ENCODE measurements around the gene HOXA3. TPM values are rescaled to one million over a fixed set of nuclear protein-coding genes. Genes with fewer than 3 reads are reported as not detected.

Gene HOXA3
- total RNA-seq, 1 donor from 2014 or later, result not detected

DNA sequence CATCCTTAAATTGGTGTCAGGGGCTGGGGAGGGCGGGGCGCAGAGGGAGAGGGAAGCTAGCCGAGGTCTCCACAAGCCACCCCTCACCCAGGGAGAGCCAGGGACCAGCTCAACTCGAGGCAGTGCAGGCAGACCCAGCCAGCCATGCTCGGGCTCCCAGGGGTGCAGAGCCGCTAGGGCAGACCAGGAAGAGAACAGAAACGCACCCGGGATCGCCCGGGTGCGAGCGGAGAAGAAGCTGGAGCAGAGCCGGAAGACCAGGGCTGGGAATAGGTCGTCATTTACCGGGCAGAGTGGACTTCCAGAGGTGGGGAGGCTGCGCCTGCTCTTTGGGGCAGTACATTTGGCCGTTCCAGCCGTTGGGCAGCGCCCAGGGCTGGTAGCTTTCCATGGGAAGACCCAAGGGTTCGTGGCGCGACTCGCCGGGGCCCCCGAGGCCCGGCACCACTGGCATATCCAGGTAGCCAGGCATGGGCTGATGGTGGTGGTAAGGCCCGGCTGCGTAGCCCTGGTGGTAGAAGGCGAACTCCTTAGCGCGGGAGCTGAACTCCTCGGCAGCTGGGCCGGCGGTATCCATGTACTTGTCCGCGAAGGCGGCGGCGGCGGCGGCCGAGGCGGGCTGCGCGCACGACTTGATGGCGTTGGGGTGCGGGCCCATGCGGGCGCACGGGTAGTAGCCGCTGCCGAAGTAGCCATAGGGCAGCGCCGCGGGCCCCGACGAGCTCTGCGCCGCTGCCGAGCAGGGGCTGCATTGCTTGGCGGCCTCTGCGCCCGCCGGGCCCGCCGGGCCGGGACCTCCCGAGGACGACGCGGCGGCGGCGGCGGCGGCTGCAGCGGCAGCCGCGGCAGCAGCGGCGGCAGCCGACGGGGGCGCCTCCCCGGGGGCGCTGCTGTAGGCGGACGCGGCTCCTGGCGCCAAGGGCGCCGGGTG is 46.8 kb upstream of the HOXA3 start:
- H4K20me1 ChIP-seq (ENCODE audit: insufficient read depth, low read length), result peaks cover 38% of the 10 kb centered on the region
- H3K36me3 ChIP-seq (ENCODE audit: insufficient read depth, low read length), result no peaks in the 10 kb centered on the region
- Mint-ChIP-seq H3K27me3 (ENCODE audit: low read depth, unreplicated experiment) (peaks cover 85% of the 10 kb centered on the region), H3K36me3 (ENCODE audit: low read depth, unreplicated experiment) (no peaks in the 10 kb centered on the region), H3K4me3 (ENCODE audit: unreplicated experiment) (no peak overlapping the region), H3K27ac (ENCODE audit: unreplicated experiment) (no peak overlapping the region), H3K9me3 (ENCODE audit: unreplicated experiment) (peaks cover 20% of the 10 kb centered on the region), H3K4me1 (ENCODE audit: low read depth, unreplicated experiment) (no peaks in the 10 kb centered on the region)
- H3K27ac ChIP-seq (ENCODE audit: low read depth, low read length), result no peak overlapping the region
- DNase-seq (ENCODE audit: low read depth), result no peak
- H3K27me3 ChIP-seq (ENCODE audit: insufficient read depth, low read length), result peaks cover 95% of the 10 kb centered on the region
- no peak for FAIRE-seq
- H3K4me2 ChIP-seq (ENCODE audit: low read length), result peak overlapping the region; percentile 22
- TF ChIP-seq EZH2 (IDR thresholded peaks at IDR 0.05; ENCODE audit: insufficient read depth, low read length) (peak; percentile 92), CTCF (IDR thresholded peaks at IDR 0.05; ENCODE audit: insufficient read depth, low read depth, low read length) (no peak)
- no peak overlapping the region for H2AFZ ChIP-seq (ENCODE audit: low read depth, low read length)
- peaks cover 8% of the 10 kb centered on the region for H3K9me3 ChIP-seq (ENCODE audit: insufficient read depth, low read depth, low read length)
- H3K4me1 ChIP-seq (ENCODE audit: insufficient read depth, low read length), result no peaks in the 10 kb centered on the region
- H3K4me3 ChIP-seq (ENCODE audit: insufficient read depth, low read depth, low read length), result no peak overlapping the region
- no peaks in the 10 kb centered on the region for H3K79me2 ChIP-seq (ENCODE audit: insufficient read depth, low read length)
- no peak overlapping the region for H3K9ac ChIP-seq (ENCODE audit: low read length)

GRCh38 chr7:27198138-27198841 is 45.9 kb upstream of the HOXA3 start:
- no peaks in the 10 kb centered on the region for H3K4me1 Mint-ChIP-seq (ENCODE audit: low read depth, unreplicated experiment)
- Histone ChIP-seq H3K27ac (ENCODE audit: low read depth, low read length) (no peak overlapping the region), H3K27me3 (ENCODE audit: insufficient read depth, low read length) (peaks cover 95% of the 10 kb centered on the region), H3K4me2 (ENCODE audit: low read length) (no peak overlapping the region), H4K20me1 (ENCODE audit: insufficient read depth, low read length) (peaks cover 31% of the 10 kb centered on the region), H3K4me3 (ENCODE audit: insufficient read depth, low read depth, low read length) (no peak overlapping the region), H3K9me3 (ENCODE audit: insufficient read depth, low read depth, low read length) (peaks cover 8% of the 10 kb centered on the region), H2AFZ (ENCODE audit: low read depth, low read length) (no peak overlapping the region), H3K9ac (ENCODE audit: low read length) (no peak overlapping the region), H3K36me3 (ENCODE audit: insufficient read depth, low read length) (no peaks in the 10 kb centered on the region), H3K79me2 (ENCODE audit: insufficient read depth, low read length) (no peaks in the 10 kb centered on the region), H3K4me1 (ENCODE audit: insufficient read depth, low read length) (no peaks in the 10 kb centered on the region)
- H3K27ac Mint-ChIP-seq (ENCODE audit: unreplicated experiment), result no peak overlapping the region
- peaks cover 85% of the 10 kb centered on the region for H3K27me3 Mint-ChIP-seq (ENCODE audit: low read depth, unreplicated experiment)
- H3K36me3 Mint-ChIP-seq (ENCODE audit: low read depth, unreplicated experiment), result no peaks in the 10 kb centered on the region
- H3K9me3 Mint-ChIP-seq (ENCODE audit: unreplicated experiment), result peaks cover 18% of the 10 kb centered on the region
- TF ChIP-seq CTCF (IDR thresholded peaks at IDR 0.05; ENCODE audit: insufficient read depth, low read depth, low read length), result no peak
- peak; percentile 76 for TF ChIP-seq EZH2 (IDR thresholded peaks at IDR 0.05; ENCODE audit: insufficient read depth, low read length)
- DNase-seq (ENCODE audit: low read depth), result no peak
- no peak for FAIRE-seq
- no peak overlapping the region for H3K4me3 Mint-ChIP-seq (ENCODE audit: unreplicated experiment)
